Left cardiac atrium (tissue), 4 donors: ENCODE measurements around the gene DDC. TPM values are rescaled to one million over a fixed set of nuclear protein-coding genes. Genes with fewer than 3 reads are reported as not detected.
"Not testable (repeated sequence)": the region's sequence is repeated elsewhere in the genome, so short reads cannot be mapped to it uniquely, and the experiment has no call there.

ENCODE experiments used
- ATAC-seq, 2 donors: fragments of 200-7000 bp; cut with Tn5 transposase; one replicate each; pipeline ENCODE4 v1.9.1; 2020; ENCODE audit warnings: mild to moderate bottlenecking in 2 of 2, moderate library complexity in 2 of 2
- DNase-seq: peaks from one replicate; pipeline ENCODE4 v3.0.0-alpha.2; 2020
- intact Hi-C, 2 donors: fragments of 100-400 bp; cut with DNase I; formaldehyde crosslinking; loops; one replicate each; pipeline versions ENCODE4 v1.14.1 to v1.15.1; 2022 to 2023
- total RNA-seq, 2 donors: library from RNA; stranded (reverse); fragmentation: NEBNext Ultra II Directional; extraction: Animal tissue kit (Norgen Biotek cat#: 25700); gene quantifications; one replicate each; pipeline ENCODE4 v1.2.1, GENCODE V29; 2021
- donor health status: DM: no; HTN: yes; CAD: no.
- donor health status: DM: no; HTN: yes; CAD: no; lungs with severe emphysema.
- donor health status: DM: yes; HTN: yes; CAD: no.
- donor health status: Dilated cardiomyopathy.

DDC gene
- total RNA-seq, 2 donors from 2014 or later = not detected

DNA sequence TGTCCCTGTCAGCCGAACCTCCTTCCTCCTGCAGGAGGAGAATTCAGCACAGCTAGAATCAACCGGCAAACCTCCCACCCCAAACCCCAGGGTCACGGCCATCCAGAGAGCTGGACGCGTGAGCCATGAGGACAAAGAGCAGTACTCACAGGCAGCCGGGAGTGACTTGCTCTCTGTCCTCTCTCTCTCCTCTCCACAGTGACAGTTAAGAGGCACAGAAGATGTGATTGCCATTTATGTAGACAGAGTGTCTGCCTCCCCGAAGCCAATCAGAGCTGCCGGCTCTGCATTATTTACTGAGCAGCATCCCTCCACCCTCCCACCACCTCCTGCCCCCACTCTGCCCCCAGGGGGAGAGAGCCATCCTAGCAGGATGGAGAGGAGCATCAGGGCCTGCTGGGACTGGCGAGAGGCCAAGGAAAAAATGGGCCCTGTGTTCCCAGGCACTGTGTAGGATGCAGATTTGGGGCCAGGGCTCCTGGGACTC, 4.3 kb downstream of the DDC start:
- DNase-seq (no peak), ATAC-seq (peak in 1 of 2 donors; percentile 29)
- intact Hi-C loops = no loop called here

- DNase-seq = no peak
- intact Hi-C loops = no loop called here
- no peak for ATAC-seq
Observed at GRCh38 chr7:50559881-50560280, 5.3 kb downstream of the DDC start.

DNA sequence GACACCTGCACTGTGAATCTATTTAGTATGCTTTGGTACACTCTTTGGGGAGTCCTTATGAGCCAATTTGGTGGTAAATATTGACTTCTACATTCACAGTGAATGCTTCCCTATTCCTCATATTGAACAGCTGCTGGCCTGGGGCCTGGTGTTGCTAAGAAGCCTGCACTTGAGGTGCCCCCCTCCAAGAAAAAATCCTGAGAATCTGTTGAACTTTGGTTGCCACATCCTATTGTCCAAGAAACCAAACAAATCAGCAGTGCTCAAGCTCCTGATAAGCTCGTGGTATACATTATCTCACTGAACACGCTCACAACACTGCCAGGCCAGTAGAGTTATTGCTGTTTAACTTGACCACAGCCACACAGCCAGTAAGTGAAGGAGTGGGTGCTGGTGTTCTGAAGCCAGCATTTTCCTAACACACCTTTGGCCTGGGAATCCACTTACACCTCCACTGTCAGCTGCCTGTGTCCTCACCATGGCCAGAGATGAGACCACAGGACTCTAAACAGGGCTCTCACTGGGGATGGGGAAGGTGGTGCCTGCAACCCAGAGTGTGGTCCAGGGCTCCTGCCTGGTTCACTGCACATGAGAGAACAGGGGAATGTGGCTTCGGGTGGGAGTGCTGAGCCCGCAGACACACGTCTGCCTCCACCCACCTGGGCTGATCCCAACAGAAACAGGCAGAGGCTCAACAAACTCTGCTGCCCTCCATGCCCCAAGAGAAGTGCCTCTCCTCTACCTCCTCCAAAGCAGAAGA, 6.7 kb downstream of the DDC start:
- intact Hi-C loops = no loop called here
- ATAC-seq = no peak
- DNase-seq = no peak

DNA sequence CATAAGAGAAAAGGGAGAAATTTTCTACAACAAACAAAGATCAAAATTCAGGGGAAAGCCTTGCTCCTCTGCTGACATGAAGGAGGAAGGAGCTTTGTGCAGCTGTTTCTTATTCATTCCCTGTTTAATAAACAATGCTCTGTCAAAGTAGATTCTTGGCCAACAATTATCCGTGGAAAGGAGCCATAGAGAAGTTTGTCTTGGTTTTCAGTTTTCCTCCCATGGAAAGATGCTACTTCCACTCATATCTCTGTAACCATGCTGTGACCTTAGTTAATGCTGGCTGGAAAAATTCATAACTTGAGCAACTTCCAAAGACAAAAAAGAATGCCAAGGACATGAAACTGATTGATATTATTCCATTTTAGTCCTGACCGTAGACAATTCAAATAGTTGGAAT, 8.1 kb downstream of the DDC start:
- no peak for DNase-seq
- no peak for ATAC-seq
- intact Hi-C loops = no loop called here

DNA sequence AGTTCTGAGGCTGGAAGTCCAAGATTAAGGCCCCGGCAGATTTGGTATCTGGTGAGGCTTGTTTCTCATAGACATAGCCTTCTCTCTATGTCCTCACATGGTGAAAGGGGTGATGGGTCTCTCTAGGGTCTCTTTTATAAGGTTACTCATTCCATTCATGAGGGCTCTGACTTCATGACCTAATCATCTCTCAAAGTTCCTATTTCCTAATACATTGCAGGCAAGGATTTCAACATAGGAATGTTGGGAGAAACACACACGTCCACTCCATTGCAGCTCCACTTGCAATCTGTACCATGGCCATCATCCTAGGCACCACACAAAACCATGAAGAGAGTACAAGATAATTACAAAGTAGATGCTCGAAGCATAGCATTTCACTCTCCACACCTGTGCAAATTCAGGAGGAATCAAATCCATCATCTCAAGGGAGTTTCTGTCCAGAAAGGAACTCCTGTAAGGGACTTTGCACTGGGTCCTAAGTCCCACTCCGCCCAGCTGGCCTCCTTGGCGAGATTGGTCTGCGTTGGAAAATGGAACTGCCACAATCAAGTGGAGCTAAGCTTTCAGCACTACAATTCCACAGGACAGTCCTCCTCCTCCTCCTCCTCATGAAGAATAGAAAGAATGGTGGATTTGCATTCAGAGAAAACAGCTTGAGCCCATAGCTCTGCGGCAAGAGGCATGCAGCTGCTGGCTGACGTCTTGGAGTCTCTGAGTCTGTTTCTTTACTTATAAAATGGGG, 8.8 kb downstream of the DDC start:
- no peak for ATAC-seq
- intact Hi-C loops = no loop called here
- DNase-seq = no peak

DNA sequence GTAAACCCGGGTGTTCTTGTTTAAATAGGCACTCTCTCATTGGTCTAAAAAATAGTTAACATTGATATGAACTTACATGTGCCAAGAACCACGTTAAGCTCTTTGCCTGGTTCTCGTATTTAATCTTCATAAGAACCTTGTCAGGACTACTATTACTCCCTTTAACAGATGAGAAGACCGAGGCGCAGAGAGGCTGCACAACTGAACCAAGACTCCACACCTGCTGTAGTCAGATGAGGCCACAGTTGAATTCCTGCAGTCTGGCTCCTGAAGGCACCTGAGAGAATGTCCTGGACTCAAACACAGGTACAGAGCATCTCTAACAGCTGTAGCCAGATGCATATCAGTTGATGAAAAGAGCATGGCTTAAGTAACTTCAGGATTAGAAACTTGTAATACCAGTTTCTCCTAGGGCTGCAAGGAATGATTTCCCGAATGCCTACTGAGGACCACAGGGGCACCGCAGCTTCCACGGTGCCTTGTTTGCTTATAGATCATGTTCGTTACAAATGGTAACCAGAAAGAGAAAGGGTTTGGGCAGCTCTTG, 9.5 kb downstream of the DDC start:
- ATAC-seq (no peak), DNase-seq (no peak)
- intact Hi-C loops = no loop called here

GRCh38 chr7:50554431-50555322, 10.5 kb downstream of the DDC start:
- no peak for ATAC-seq
- DNase-seq = no peak
- intact Hi-C loops = no loop called here

DNA sequence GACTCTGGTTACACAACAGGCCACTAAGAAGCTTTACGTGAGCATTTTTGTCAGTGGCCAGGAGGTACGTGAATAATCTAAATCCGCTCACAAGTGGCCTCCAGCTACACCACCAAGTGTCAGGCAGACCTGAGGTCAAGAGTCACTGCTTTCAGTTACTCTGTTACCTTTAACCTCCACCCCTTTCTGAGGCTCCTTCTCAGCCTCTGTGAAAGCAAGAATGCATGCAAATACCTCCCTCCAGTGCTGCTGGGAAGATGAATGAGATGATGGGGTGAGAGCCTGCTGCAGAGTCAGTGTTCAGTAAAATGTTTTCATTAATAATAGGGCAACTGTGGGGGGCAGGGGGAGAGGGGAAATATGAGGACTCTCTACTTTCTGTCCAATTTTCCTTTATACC, 11.2 kb downstream of the DDC start:
- ATAC-seq (no peak), DNase-seq (no peak)
- intact Hi-C loops = no loop called here

DNA sequence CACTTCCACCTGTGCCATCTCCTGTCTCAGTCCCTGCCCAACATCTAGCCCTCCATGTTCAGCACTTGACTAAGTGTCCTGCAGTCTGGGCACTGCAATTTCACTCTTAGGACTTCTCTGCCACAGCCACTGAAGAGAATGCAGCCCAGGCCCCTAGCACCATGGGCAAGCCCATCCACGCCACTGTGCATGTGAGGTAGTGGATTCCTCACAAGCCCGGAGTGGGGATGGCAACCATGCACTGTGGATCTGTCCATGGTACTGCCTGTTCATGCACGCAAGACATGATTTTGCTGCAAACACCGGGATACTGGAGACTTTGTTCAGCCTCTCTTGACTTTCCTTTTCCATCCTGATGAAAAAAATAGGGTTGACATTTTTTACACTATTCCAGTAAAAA, 12.3 kb downstream of the DDC start:
- DNase-seq (no peak), ATAC-seq (no peak)
- intact Hi-C loops = no loop called here

GRCh38 chr7:50552139-50552538, 13.1 kb downstream of the DDC start:
- intact Hi-C loops = no loop called here
- no peak for DNase-seq
- ATAC-seq = no peak

DNA sequence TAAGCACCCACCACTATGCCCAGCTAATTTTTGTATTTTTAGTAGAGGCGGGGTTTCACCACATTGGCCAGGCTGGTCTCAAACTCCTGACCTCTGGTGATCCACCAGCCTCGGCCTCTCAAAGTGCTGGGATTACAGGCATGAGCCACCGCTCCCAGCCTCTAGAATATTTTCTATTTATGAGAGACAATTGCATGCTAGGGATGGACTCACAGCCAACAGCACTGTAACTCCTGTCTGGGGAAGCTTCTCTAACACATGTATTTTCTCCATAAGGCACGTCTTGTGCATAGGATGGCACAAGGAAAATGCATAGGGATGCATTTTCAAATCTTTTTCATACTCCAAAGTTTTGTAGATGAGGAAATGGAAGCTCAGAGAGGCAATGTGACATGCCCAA, 19.6 kb downstream of the DDC start:
- DNase-seq, ATAC-seq, intact Hi-C loops: not testable (repeated sequence)

- DNase-seq = no peak
- no peak for ATAC-seq
- intact Hi-C loops = no loop called here
Observed at GRCh38 chr7:50544992-50545391, 20.2 kb downstream of the DDC start.

DNA sequence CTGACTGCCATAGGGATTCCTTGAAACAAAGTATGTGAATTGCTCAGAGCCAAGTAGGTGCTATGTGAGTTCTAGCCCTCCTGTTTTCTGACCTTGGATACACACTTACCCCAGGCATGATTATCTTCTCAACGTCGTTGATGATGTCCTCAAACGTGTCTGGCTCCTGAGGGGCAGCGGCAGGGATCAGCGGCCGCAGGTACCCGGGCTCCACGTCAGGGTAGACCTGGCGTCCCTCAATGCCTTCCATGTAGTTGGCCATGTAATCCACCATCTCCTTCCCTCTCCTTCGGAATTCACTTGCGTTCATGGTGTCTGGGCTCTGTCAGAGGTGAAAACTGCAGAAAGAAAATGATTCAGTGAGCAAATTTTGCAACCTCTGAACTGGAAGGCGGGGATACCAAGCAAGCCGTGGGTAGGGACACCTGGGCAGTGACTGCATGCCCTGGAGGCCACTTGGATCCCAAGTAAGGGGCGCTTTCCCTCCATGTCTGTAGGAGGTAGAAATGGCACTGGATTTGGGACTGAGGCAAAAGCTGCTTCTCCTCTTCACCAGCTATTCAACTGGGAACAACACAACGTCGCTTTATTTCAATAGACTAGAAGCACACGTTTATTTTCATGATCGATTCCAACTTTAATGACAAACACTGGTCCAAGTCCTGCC, 21.3 kb downstream of the DDC start:
- DNase-seq (no peak), ATAC-seq (no peak)
- intact Hi-C loops = no loop called here

GRCh38 chr7:50542132-50542531, 23.1 kb downstream of the DDC start:
- DNase-seq = no peak
- intact Hi-C loops = no loop called here
- ATAC-seq = no peak

- intact Hi-C loops = no loop called here
- ATAC-seq = no peak
- DNase-seq = no peak
Observed at GRCh38 chr7:50540785-50541579, 24.2 kb downstream of the DDC start.

DNA sequence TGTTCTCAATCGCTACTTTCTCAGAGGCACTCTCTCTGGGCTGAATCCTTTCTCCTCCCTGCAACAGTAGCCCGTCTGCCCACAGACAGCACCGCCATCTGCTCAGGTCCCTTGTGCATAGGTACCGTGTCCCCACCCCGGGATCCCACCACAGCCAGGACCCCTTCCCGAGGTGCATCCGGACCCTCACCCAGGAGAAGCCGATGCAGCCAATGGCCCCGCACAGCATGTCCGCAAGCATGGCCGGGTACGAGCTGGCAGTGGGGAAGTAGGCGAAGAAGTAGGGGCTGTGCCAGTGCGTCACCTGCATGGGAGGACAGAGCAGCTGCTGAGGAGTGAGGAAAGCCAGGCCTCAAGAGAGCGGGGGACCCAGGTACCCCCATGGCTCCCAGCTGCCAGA, 25.5 kb downstream of the DDC start:
- ATAC-seq = no peak
- no peak for DNase-seq
- intact Hi-C loops = no loop called here

GRCh38 chr7:50538478-50538877, 26.7 kb downstream of the DDC start:
- intact Hi-C loops = no loop called here
- DNase-seq (no peak), ATAC-seq (no peak)

DNA sequence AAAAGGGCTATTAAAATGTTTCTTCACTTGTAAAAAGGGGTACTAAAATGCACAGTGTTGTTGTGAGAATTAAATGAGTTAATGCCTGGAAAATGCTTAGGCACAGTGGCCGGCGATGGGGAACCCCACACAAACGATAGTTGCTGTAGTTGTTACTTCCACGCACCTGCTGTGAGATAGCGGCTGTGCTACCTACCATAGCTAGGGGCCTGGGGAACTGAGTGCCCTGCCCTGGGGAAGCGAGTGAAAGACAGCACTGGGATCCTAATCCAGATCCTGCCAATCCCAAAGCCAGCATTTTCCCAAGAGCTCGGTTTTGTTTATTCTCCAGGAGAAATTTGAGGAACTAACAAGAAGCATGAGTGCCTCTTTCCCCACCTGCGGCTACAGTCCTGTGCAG, 27.8 kb downstream of the DDC start:
- intact Hi-C loops = no loop called here
- ATAC-seq = no peak
- DNase-seq = no peak
